CD4-positive, alpha-beta T cell (primary cell): ENCODE data around the gene CEP68. TPM values are rescaled to one million over a fixed set of nuclear protein-coding genes. Genes with fewer than 3 reads are reported as not detected.
"Not testable (repeated sequence)": the region's sequence is repeated elsewhere in the genome, so short reads cannot be mapped to it uniquely, and the experiment has no call there.

Experiments
- ATAC-seq: fragments of 200-7000 bp; cut with Tn5 transposase; one replicate; pipeline ENCODE4 v1.10.0; 2022; ENCODE audit warnings: mild to moderate bottlenecking; ENCODE audit not compliant: poor library complexity
- CTCF ChIA-PET: fragments of 350-600 bp; sonication (Branson Sonifier 250); formaldehyde crosslinking; loops from one replicate; lab custom pipeline; 2021; ENCODE audit warnings: antibody characterized with exemption, inconsistent platforms; lab: Charles Lee
- POLR2A ChIA-PET: fragments of 350-600 bp; sonication (Branson Sonifier 250); formaldehyde crosslinking; loops from one replicate; lab custom pipeline; 2021; ENCODE audit warnings: antibody characterized with exemption, inconsistent platforms; lab: Charles Lee
- DNase-seq, 14 experiments: peaks; one replicate each; pipeline ENCODE4 v3.0.0-alpha.2; 2013 to 2020; ENCODE audit warnings: mixed read lengths in 2 of 14
- H3K27ac ChIP-seq, 2 donors: one replicate each; pipeline versions ENCODE4 v1.5.1 to v1.7.0; 2013; ENCODE audit warnings: low read length in 2 of 2, low read depth in 1 of 2, mild to moderate bottlenecking in 1 of 2
- H3K27me3 ChIP-seq, 2 experiments: 1 replicate in 1 of 2; 2 replicates in 1 of 2; pipeline versions ENCODE4 v1.6.1 to v1.7.0; 2013; ENCODE audit warnings: low read length in 2 of 2, control low read depth in 1 of 2, mild to moderate bottlenecking in 1 of 2, moderate library complexity in 1 of 2; ENCODE audit not compliant: insufficient read depth in 2 of 2, control insufficient read depth in 1 of 2
- H3K36me3 ChIP-seq: one replicate; pipeline ENCODE4 v1.6.1; 2013; ENCODE audit warnings: low read length, control low read depth; ENCODE audit not compliant: insufficient read depth
- H3K4me1 ChIP-seq: one replicate; pipeline ENCODE4 v1.6.1; 2013; ENCODE audit warnings: low read length, control low read depth; ENCODE audit not compliant: insufficient read depth
- H3K4me3 ChIP-seq: one replicate; pipeline ENCODE4 v1.5.1; 2013; ENCODE audit warnings: mild to moderate bottlenecking, low read length, moderate library complexity
- H3K9me3 ChIP-seq, 2 experiments: 1 replicate in 1 of 2; 2 replicates in 1 of 2; pipeline versions ENCODE4 v1.6.1 to v1.7.0; 2013; ENCODE audit warnings: low read length in 2 of 2, mild to moderate bottlenecking in 2 of 2, control low read depth in 1 of 2, moderate library complexity in 1 of 2; ENCODE audit not compliant: control insufficient read depth in 1 of 2, insufficient read depth in 1 of 2
- H3K27ac Mint-ChIP-seq: one replicate; pipeline ENCODE4 v1.8.0; 2020; ENCODE audit warnings: mixed read lengths
- H3K27me3 Mint-ChIP-seq: one replicate; pipeline ENCODE4 v1.8.0; 2021; ENCODE audit warnings: mixed read lengths
- H3K36me3 Mint-ChIP-seq: one replicate; pipeline ENCODE4 v1.8.0; 2021; ENCODE audit warnings: low read depth, mixed read lengths
- H3K4me1 Mint-ChIP-seq: one replicate; pipeline ENCODE4 v1.8.0; 2021; ENCODE audit warnings: low read depth, mixed read lengths
- H3K4me3 Mint-ChIP-seq: one replicate; pipeline ENCODE4 v1.8.0; 2020; ENCODE audit warnings: mild to moderate bottlenecking, mixed read lengths
- H3K9me3 Mint-ChIP-seq: one replicate; pipeline ENCODE4 v1.8.0; 2020; ENCODE audit warnings: mixed read lengths
- CTCF ChIP-seq: fragments of 200-600 bp; IDR thresholded peaks from one replicate; pipeline ENCODE4 v1.8.0; 2022; ENCODE audit warnings: antibody characterized with exemption, mild to moderate bottlenecking
- intact Hi-C, 2 experiments: fragments of 100-400 bp; cut with DNase I in 1 of 2; cut with micrococcal nuclease in 1 of 2; formaldehyde crosslinking; loops; one replicate each; pipeline versions ENCODE4 v1.15.1 to v1.9.0; 2023 to 2025; cut with DNase I, micrococcal nuclease
- total RNA-seq, 174 experiments: library from RNA in 2 of 174; stranded (reverse) in 2 of 174; gene quantifications; one replicate each; pipeline ENCODE4 v1.2.3 and lab custom pipeline; 2021 to 2026

Gene CEP68
- total RNA-seq, 2 experiments from 2014 or later, result 19.4 to 20.1 TPM

GRCh38 chr2:65032019-65032975 is 23.9 kb upstream of the CEP68 start:
- no peak for TF ChIP-seq CTCF
- H3K4me1 ChIP-seq, result peaks cover 28% of the 10 kb centered on the region
- DNase-seq (peak in 1 of 14 experiments; percentile 3), ATAC-seq (peak; percentile 22)
- intact Hi-C loops, result loop anchor here in 1 of 2 experiments (10.0 kb wide), 1 partner anchor 697 kb away; no protein-coding TSS in a partner anchor
- H3K9me3 Mint-ChIP-seq, result no peaks in the 10 kb centered on the region
- no peaks in the 10 kb centered on the region for H3K9me3 ChIP-seq
- H3K4me3 Mint-ChIP-seq, result peak overlapping the region; percentile 66
- peak overlapping the region; percentile 74 for H3K27ac Mint-ChIP-seq
- H3K27me3 Mint-ChIP-seq, result no peaks in the 10 kb centered on the region
- H3K27ac ChIP-seq, result peak overlapping the region; percentile 61
- H3K4me1 Mint-ChIP-seq, result peaks cover 26% of the 10 kb centered on the region
- no peaks in the 10 kb centered on the region for H3K27me3 ChIP-seq
- H3K36me3 Mint-ChIP-seq, result no peaks in the 10 kb centered on the region
- no peaks in the 10 kb centered on the region for H3K36me3 ChIP-seq
- ChIA-PET CTCF (interaction anchor here (4.1 kb wide), 1 partner anchor 114 kb away, joined by 22 read pairs; no protein-coding TSS in a partner anchor), POLR2A (interaction anchor here (1.0 to 3.5 kb wide), 5 partner anchors 12 to 195 kb away, joined by 3 to 17 read pairs (median 5); partner anchors contain the start of genes ACTR2 and CEP68)
- no peak overlapping the region for H3K4me3 ChIP-seq

- H3K36me3 Mint-ChIP-seq, result no peaks in the 10 kb centered on the region
- no peak for TF ChIP-seq CTCF
- H3K9me3 Mint-ChIP-seq, result no peaks in the 10 kb centered on the region
- peak in 4 of 14 experiments; percentile 28 to 41 (median 32) for DNase-seq
- H3K9me3 ChIP-seq, result no peaks in the 10 kb centered on the region
- H3K27me3 Mint-ChIP-seq, result no peaks in the 10 kb centered on the region
- H3K36me3 ChIP-seq, result no peaks in the 10 kb centered on the region
- H3K27me3 ChIP-seq, result no peaks in the 10 kb centered on the region
- CTCF ChIA-PET, result interaction anchor here (4.1 kb wide), 1 partner anchor 115 kb away, joined by 22 read pairs; no protein-coding TSS in a partner anchor
- H3K27ac ChIP-seq, result no peak overlapping the region
- H3K4me1 Mint-ChIP-seq, result peaks cover 26% of the 10 kb centered on the region
- POLR2A ChIA-PET, result interaction anchor here (0.5 to 1.5 kb wide), 2 partner anchors 115 to 116 kb away, joined by 4 to 5 read pairs; no protein-coding TSS in a partner anchor
- ATAC-seq, result no peak
- no peak overlapping the region for H3K4me3 Mint-ChIP-seq
- no peak overlapping the region for H3K4me3 ChIP-seq
- intact Hi-C loops, result loop anchor here in 1 of 2 experiments (10.0 kb wide), 1 partner anchor 698 kb away; no protein-coding TSS in a partner anchor
- H3K4me1 ChIP-seq, result peaks cover 28% of the 10 kb centered on the region
- no peak overlapping the region for H3K27ac Mint-ChIP-seq
These were observed 23.0 kb upstream of the CEP68 start for GRCh38 chr2:65033178-65033577.

GRCh38 chr2:65033667-65034066 is 22.5 kb upstream of the CEP68 start:
- peaks cover 26% of the 10 kb centered on the region for H3K4me1 Mint-ChIP-seq
- H3K9me3 Mint-ChIP-seq, H3K36me3 ChIP-seq, ATAC-seq, H3K27me3 Mint-ChIP-seq, H3K27ac ChIP-seq, H3K4me3 Mint-ChIP-seq, H3K36me3 Mint-ChIP-seq, H3K9me3 ChIP-seq, H3K27me3 ChIP-seq, H3K4me3 ChIP-seq, H3K27ac Mint-ChIP-seq, DNase-seq: not testable (repeated sequence)
- intact Hi-C loops, result loop anchor here in 1 of 2 experiments (10.0 kb wide), 1 partner anchor 699 kb away; no protein-coding TSS in a partner anchor
- ChIA-PET CTCF (interaction anchor here (4.1 kb wide), 1 partner anchor 115 kb away, joined by 22 read pairs; no protein-coding TSS in a partner anchor), POLR2A (interaction anchor here (0.5 to 1.5 kb wide), 3 partner anchors 22 to 117 kb away, joined by 3 to 5 read pairs (median 4); partner anchors contain the start of gene CEP68)
- H3K4me1 ChIP-seq, result peaks cover 28% of the 10 kb centered on the region
